GM19328 (cell line): ENCODE measurements around the gene FNDC10.
"Not testable (repeated sequence)": the region's sequence is repeated elsewhere in the genome, so short reads cannot be mapped to it uniquely, and the experiment has no call there.

ENCODE experiments used
- ATAC-seq: cut with Tn5 transposase; IDR thresholded peaks from one replicate; pipeline ENCODE4 v1.9.1; 2021; ENCODE audit warnings: mild to moderate bottlenecking, moderate library complexity; ENCODE audit not compliant: unreplicated experiment

The FNDC10 gene

DNA sequence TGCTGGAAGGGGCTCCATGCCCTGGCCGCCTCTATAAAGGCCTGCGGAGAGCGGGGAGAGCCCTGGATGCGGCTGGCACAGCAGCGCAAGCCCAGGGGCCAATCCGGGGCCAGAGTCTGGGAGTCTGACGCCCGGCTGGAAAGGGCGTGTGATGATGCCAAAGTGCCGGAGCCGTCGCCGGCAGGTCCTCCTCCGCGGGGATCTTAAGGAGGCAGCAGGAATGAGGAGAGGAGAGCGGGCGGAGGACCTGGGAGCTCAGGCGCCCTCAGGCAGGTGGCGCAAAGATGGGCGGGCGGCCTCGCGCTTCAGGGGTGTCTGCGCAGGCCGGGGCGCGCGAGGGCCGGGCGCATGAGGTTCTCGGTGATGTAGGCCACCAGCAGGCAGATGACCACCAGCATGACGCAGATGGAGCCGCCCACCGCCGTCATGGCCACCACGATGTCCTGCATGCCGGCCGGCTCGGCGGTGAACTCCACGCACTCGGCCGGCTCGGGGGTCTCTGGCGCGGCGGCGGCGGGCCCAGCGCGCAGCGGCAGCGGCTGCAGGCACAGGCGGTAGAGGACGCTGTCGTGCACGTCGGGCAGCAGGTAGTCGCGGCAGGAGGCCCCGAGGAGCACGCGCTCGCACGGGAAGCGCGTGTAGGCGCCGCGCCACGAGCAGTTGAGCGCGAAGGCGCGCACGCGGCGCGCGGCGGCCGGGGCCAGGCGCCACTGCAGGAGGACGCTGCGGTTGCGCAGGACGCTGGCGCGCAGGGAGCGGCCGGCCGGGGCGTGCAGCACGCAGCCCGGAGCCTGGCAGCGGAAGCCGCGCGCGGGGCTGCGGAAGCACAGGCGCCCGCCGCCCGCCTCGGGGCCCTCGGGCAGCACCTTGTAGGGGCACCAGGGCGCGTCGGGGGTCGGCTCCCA, 653 bp downstream of the FNDC10 start:
- no peak for ATAC-seq

DNA sequence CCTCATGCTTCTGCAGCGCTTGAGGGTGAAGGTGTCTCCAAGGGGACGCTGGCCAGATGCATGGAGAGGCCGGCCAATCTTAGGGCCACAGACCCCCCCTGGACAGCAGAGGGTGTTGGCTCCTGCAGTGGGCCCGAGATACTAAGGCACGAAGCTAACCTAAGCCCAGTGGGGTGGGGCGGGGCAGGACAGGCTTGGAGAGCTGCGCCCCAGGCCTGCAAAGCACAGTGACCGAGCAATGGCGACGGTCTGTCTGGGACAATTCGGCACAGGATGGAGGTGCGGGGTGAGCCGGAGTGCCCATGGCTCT, 1.3 kb downstream of the FNDC10 start:
- ATAC-seq = no peak

DNA sequence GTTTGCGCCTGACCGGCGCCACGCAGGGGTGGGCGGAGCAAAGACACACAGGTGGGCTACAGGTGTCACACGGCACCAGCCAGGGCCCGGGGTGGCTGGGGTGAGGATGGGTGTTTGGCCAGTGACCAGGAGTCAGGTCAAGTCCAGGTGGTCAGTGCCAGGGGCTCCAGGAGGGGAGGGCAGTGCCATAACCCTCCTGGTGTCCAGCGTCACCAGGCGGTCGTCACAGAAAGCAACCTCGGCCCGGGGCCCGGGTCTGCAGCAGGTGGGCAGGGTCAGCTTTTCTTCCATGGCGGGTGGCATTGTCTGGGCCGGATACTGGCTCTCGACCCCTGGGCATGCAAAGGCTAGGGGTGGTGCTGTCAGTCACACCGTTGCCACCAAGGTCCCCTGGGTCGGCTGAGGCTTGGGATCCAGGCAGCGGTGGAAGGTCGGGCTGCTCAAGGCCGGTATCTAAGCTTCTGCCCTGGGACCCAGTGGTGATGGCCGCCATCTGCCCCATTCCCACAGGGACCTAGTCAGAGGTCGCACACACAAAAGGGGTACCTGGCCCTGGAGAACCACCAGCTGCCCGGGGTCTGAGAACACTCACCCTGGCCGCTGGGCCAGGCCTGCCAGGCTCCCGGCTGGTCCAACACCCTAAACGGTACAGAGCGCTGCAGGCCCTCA, 1.8 kb downstream of the FNDC10 start:
- ATAC-seq = no peak

DNA sequence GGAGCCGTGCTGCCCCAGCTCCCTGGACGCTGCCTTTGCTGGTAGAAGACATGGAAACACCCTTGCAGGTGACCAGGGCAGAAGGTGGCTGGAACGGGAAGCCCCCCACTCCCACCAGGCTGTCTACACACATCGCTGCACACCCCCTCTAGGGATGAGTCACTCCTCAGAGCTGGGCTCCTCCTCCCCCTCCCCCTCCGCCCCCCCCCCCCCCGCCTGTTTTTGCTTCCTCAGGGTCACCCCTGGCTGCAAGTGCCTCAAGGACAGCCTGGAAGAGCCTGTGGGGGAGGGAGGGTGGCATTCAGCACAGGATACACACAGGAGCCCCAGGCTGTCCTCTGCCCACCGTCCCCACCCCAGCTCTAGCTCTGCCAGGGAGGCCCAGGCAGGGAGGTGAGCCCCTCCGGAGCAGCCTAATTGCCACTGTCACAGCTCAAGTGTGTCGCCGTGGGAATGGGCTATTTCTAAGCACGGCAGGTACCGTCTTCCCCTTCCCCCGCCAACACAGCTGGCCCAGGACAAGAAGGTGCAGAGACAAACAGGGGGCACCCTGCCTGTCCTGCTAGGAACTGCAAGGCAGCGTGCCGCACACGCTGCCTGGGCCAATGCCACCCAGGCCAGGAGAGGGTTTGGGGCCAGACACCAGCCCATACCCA, 2.5 kb downstream of the FNDC10 start:
- ATAC-seq = no peak

DNA sequence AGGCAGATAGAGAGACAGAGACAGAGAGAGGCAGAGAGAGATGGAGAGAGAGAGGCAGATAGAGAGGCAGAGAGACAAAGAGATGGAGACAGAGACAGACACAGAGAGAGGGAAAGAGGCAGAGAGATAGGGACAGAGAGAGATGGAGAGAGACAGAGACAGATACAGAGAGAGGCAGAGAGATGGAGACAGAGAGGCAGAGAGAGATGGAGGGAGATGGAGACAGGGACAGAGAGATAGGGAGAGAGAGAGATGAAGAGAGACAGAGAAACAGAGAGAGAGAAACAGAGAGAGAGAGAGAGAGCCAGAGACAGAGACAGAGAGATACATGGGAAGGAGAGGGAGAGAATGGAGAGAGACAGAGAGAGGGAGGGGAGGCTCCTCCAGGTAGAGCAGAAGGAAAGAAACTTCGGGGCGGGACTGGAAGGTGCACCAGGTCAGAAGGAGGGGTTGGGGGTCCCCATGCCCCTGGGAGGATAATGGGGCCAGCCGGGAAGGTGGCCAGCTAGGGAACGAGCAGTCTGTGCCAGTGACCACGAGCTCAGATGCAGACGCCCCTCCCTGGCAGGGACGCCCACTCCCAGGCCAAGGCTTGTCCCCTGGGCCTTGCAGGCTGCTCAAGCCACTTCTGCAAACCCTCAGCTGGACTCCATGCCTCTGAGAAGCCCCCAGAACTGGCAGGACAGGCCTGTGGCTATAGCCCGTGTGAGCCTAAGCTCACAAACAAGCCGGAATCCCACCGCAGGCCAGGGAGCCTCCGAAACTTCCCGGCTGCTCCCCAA, 3.3 kb downstream of the FNDC10 start:
- no peak for ATAC-seq

DNA sequence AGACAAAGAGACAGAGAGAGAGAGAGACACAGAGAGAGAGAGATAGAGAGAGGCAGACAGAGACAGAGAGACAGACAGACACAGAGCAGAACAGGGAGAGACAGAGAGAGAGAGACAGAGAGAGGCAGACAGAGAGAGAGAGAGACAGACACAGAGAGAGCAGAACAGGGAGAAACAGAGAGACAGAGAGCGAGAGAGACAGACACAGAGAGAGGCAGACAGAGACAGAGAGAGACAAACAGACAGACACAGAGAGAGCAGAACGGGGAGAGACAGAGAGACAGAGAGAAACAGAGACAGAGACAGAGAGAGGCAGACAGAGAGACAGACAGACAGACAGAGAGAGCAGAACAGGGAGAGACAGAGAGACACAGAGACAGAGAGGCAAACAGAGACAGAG, 4.6 kb downstream of the FNDC10 start:
- not testable (repeated sequence) for ATAC-seq

DNA sequence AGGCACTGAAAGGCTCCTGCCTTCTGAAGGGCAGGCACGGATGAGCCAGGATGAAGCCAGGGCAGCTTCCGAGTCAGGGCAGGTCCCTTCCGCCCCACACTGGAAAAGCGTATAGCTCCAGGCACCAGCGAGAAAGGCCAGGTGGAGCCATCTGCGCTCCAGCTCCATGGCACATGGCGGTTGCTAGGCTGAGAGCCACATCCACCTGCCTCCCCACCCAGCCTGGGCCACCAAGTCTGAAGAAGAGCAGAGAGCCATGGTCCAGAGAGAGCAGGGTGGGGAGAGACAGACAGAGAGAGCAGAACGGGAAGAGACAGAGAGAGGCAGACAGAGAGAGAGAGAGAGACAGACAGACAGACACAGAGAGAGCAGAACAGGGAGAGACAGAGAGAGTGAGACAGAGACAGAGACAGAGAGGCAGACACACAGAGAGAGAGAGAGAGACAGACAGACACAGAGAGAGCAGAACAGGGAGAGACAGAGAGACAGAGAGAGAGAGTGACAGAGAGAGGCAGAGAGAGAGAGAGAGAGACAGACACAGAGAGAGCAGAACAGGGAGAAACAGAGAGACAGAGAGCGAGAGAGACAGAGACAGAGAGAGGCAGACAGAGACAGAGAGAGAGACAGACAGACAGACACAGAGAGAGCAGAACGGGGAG, 5.2 kb downstream of the FNDC10 start:
- ATAC-seq = no peak

DNA sequence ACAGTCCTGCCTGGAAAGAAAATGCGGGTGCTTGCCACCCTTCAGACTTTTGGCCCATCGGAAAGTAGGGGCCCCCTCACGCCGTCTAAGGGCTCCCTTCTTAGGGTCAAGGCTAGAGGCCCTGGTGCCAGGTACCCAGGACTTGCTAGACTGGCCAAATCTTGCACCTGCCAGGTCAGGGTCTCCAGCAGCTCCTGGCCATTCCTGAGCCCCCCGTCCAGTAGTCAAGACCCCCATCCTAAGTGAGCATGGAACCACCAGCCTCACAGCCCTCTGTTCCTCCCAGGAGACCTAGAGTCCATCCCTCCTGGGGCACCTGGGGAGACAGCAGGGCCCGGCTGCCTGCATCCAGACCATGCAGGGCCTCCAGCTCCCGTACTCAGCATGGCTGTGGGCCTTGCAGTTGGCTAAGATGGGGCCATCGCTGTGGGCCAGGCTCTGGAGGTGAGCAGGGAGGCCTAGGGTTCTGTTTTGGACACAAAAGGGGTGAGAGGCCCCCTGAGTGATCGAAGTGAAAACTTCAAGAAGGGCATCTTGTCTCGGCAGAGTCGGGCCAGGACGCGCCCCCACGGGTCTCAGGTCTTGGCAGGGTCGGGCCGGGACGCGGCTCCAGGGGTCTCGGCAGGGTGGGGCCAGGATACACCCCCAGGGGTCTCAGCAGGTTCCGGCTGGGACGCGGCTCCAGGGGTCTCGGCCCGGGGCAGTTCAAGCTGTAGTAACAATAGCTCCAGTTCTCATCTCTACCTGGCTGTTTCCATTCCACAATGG, 5.9 kb downstream of the FNDC10 start:
- no peak for ATAC-seq

DNA sequence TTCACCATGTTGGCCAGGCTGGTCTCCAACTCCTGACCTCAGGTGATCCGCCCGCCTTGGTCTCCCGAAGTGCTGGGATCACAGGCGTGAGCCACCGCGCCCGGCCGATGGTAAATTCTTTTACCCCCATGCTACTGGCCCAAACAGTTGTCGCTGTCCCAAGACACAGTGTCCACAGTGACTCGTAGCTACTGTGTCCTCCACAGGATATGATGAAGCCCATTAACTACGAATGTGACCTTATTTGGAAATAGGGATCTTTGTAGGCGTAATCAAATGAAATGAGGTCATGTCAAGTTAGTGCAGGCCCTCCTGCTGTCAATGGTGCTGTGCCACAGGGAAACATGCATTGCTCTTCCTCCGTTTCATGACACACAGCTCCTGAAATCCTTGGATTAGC, 8.5 kb downstream of the FNDC10 start:
- no peak for ATAC-seq

DNA sequence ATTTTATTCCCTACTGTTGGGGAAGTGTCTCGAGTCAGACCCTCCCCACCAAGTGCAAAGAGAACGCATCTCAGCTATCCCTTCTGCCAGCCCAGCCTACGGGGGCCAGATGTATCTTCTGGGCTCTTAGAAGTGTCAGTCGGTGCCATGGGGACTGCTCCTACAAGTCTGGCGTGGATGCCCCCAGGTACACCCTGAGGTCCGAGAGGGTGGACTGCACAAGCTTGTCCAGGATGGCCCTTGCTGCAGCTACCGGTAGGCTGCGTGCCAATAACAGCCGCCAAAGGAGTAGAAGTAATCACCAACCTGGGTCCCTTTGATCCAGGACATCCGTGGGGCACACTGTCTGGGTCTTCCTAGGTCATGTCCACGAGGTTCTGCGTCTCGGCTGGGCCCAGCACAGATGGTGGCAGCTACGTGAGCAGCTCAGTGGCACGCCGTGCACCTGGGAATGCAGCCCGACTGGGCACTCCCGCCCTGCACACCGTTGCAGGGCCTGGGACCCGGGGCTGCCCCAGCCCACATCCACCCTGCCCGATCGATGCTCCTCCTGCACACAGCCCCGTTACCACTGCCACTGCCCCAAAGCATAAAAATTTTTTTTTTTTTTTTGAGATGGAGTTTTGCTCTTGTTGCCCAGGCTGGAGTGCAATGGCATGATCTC, 16.5 kb downstream of the FNDC10 start:
- ATAC-seq = no peak

DNA sequence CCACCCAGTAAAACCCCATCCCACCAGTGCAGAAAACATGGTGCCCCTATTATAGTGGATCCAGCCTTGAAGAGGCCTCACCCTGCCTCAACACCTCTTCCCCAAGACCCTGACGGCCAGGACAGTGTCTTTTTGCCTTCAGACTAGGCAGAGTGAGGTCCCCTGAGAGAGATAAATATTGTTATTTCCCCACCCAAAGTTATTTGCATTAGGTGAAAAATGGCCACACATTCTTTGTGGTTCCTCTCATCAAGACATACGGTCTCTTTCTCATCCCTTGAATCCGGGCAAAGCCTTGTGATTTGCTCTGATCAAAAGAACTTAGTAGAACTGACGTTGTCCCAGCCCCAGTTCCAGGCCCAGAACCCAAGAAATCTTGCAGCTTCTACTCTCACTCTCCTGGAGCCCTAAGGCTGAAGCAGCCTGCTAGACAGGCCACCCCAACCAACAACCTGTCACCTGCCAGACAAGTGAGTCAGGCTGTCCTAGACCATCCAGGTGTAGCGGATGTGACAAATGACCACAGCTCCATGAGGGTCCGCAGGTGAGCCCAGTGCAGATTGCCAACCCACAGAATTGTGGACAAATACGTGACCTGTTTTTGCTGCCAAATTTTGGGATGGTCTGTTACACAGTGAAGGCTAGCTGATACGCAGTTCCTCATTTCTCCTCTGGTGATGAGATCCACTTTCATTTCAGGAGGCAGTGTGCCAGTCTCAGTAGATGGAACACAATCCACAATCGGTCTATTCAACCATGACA, 17.2 kb downstream of the FNDC10 start:
- no peak for ATAC-seq

DNA sequence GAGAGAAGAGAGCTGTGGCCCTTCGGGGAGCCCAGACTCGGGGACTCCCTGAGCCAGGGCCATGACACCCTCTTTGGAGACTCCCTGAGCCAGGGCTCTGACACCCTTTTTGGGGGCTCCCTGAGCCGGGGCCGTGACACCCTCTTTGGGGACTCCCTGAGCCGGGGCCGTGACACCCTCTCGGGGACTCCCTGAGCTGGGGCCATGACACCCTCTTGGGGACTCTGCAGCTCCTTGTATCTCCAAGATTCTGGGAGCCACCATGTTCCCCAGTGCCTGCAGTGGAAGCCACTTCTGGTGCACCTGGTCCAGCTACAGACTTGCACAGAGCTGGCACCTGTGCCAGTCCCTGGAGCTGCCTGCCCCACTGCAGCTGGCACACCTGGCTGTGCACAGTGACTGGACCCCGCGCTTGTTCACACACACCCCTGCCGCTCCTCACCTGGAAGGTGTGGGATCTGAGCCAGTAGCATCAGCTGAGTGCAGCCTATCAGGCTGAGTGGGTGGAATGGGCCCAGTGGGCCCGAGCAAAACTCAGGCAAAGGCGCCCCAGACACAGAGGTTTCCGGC, 21.5 kb downstream of the FNDC10 start:
- ATAC-seq = no peak

DNA sequence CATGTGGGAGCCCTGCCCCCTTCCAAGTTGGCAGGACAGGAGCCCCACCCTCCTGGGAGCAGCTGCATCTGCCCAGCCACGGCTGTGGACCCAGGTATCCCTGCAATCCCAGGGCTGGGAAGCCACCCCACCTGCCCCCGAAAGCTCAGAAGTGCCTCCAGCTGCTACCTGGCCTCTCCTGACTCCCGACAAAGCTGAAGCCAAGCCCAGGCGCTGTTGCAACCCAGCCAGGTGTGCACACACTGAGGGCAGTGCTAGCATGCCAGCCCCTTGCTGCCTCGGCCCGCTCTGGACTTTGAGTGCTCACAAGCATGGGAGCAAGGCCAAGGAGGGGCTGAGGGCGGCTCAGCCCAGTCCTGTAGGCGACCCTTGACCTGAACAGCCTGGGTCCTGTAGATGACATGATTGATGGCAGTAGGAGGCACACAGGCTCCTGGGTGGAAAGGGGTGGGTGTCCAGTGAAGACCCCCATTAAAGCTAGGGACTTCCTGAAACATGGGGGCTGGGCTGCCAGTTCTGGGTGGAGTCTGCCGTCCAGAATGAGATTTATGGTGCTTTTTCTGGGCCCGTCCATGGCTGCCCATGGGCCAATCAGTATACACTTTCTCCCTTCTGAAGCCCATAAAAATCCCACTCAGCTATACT, 22.4 kb downstream of the FNDC10 start:
- ATAC-seq = no peak

DNA sequence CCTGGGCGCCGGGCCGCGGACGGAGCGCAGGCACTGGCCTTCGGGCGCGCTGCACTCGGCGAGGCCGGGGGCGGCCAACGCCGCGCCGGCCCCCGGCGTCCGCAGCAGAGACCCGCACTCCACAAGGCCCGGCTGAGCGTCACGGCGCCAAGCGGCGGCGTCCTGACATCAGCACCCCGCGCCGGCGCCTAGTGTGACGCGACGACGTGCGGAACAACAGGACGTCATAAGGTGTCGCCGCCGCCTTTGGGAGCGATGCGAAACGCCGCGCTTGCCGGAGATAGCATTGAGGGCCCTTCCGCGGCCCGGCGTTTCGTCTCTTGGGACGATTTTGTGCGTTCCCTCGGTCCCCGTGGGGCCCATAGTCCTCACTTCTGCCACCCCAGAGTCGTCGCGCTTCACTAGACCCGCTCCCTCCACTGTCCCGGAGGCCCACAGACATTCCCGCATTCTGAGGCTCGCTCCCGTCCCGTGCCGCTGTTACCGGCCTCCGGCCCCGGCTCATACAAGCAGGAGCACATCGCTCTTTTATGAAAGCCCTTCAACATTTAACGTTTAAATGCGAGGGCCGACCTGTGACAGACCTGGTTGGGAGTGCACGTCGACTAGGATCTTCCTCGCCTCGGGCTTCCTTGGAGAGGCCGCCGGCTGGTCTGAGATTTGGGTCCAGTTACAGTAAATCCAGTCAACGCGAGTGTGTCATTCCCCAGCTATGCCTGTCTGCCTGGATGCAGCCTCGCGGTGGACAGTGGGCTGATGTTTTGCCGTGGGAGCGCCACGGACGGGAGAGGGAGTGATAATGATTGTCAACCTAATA, 25.0 kb downstream of the FNDC10 start, which contains the start of gene SSU72:
TSS of gene SSU72 (minus strand) at position 143 of the 817 bp plus-strand sequence. CDS start 306 bp downstream, outside the sequence.
- peak; percentile 81 for ATAC-seq

DNA sequence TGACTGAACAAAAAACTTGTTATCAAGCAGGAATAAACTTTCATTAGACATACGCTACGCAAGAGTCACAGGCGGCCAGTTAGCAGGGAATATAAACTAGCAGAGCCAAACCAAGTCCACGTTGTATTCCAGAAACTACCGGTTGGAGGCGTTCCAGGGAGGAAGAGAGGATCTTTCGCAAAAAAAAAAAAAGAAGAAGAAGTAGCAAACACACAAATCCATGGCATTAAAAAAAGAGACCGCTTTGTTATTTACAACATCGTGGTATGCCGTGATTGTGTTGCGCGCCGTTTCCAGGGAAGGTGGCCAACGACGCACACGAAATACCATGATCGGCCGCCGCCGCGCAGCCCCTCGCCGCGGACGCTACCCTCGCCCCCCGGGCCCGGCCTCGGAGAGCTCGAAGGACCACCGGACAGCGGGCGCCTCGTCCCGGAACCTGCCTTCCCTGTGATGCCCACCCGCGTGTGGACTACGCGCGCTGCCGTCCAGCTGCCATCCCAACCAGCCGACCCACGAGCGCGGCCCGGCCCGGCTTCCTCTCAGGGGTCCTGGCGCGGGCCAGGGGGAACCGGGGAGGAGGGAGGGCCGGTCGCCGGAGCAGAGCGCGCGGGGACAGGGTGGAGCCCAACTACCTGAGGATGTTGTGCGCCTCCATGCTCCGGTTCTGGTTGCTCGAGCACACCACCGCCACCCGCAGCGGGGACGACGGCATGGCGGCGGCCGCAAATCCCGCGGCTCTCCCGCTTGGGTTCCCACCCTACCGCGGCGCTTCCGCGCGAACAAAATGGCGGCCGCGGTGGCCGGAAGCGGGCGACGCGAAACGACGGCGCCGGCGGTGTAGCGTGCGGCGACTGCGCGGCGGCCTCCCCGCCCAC, 25.9 kb downstream of the FNDC10 start:
- peak; percentile 58 for ATAC-seq

DNA sequence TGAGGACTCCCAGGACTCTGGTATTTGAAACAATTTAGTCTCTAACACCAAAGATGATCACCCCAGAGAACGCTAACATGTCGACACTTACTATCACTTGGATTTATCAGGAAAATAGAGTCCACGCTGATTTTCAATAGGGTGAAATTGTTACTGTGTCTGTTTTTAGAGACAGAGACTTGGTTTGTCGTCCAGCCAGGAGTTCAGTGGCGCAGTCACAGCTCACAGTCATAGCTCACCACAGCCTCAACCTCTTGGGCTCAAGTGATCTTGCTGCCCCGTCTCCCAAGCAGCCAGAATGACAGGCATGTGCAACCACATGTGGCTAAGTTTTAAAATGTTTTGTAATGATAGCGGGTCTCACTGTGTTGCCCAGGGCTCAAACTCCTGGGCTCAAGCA, 30.6 kb downstream of the FNDC10 start:
- no peak for ATAC-seq
